ENCODE data around the gene SQSTM1.
"Not testable (repeated sequence)": the region's sequence is repeated elsewhere in the genome, so short reads cannot be mapped to it uniquely, and the experiment has no call there.

SQSTM1 gene

GRCh38 chr5:179832039-179832745 is 11.5 kb downstream of the SQSTM1 start:
- no peak overlapping the region for H3K4me3 ChIP-seq (ENCODE audit: low read length)
- no peak for DNase-seq (ENCODE audit: low read depth)
- no peaks in the 10 kb centered on the region for H3K9me3 ChIP-seq (ENCODE audit: control insufficient read depth, low read length)
- H3K9ac ChIP-seq (ENCODE audit: low read length), result no peak overlapping the region
- peaks cover 16% of the 10 kb centered on the region for H3K4me1 ChIP-seq (ENCODE audit: control insufficient read depth, insufficient read depth, low read length)
- H3K27me3 ChIP-seq (replicated peaks; ENCODE audit: control insufficient read depth, insufficient read depth, low read length), result no peaks in the 10 kb centered on the region
- peaks cover 90% of the 10 kb centered on the region for H3K36me3 ChIP-seq (ENCODE audit: control insufficient read depth, insufficient read depth, low read length, severe bottlenecking)

GRCh38 chr5:179833056-179833708 is 12.5 kb downstream of the SQSTM1 start:
- Histone ChIP-seq H3K27me3 (replicated peaks; ENCODE audit: control insufficient read depth, insufficient read depth, low read length) (no peaks in the 10 kb centered on the region), H3K9ac (ENCODE audit: low read length) (no peak overlapping the region), H3K4me1 (ENCODE audit: control insufficient read depth, insufficient read depth, low read length) (peaks cover 7% of the 10 kb centered on the region), H3K9me3 (ENCODE audit: control insufficient read depth, low read length) (no peaks in the 10 kb centered on the region), H3K36me3 (ENCODE audit: control insufficient read depth, insufficient read depth, low read length, severe bottlenecking) (peaks cover 90% of the 10 kb centered on the region), H3K4me3 (ENCODE audit: low read length) (no peak overlapping the region)
- DNase-seq (ENCODE audit: low read depth), result no peak

GRCh38 chr5:179833709-179834070 is 13.0 kb downstream of the SQSTM1 start:
- Histone ChIP-seq H3K4me1 (ENCODE audit: control insufficient read depth, insufficient read depth, low read length) (peaks cover 7% of the 10 kb centered on the region), H3K36me3 (ENCODE audit: control insufficient read depth, insufficient read depth, low read length, severe bottlenecking) (peaks cover 87% of the 10 kb centered on the region), H3K4me3 (ENCODE audit: low read length) (no peak overlapping the region), H3K9ac (ENCODE audit: low read length) (no peak overlapping the region), H3K27me3 (replicated peaks; ENCODE audit: control insufficient read depth, insufficient read depth, low read length) (no peaks in the 10 kb centered on the region), H3K9me3 (ENCODE audit: control insufficient read depth, low read length) (no peaks in the 10 kb centered on the region)
- no peak for DNase-seq (ENCODE audit: low read depth)

GRCh38 chr5:179834120-179834519 is 13.4 kb downstream of the SQSTM1 start:
- Histone ChIP-seq H3K4me3 (ENCODE audit: low read length) (no peak overlapping the region), H3K4me1 (ENCODE audit: control insufficient read depth, insufficient read depth, low read length) (peaks cover 4% of the 10 kb centered on the region), H3K27me3 (replicated peaks; ENCODE audit: control insufficient read depth, insufficient read depth, low read length) (no peaks in the 10 kb centered on the region), H3K9me3 (ENCODE audit: control insufficient read depth, low read length) (no peaks in the 10 kb centered on the region), H3K36me3 (ENCODE audit: control insufficient read depth, insufficient read depth, low read length, severe bottlenecking) (peaks cover 82% of the 10 kb centered on the region), H3K9ac (ENCODE audit: low read length) (no peak overlapping the region)
- no peak for DNase-seq (ENCODE audit: low read depth)

GRCh38 chr5:179834871-179835270 is 14.2 kb downstream of the SQSTM1 start:
- DNase-seq (ENCODE audit: low read depth); H3K9ac ChIP-seq (ENCODE audit: low read length); H3K27me3 ChIP-seq (replicated peaks; ENCODE audit: control insufficient read depth, insufficient read depth, low read length); H3K9me3 ChIP-seq (ENCODE audit: control insufficient read depth, low read length); H3K4me3 ChIP-seq (ENCODE audit: low read length); H3K4me1 ChIP-seq (ENCODE audit: control insufficient read depth, insufficient read depth, low read length): not testable (repeated sequence)
- peaks cover 75% of the 10 kb centered on the region for H3K36me3 ChIP-seq (ENCODE audit: control insufficient read depth, insufficient read depth, low read length, severe bottlenecking)

- H3K9ac ChIP-seq (ENCODE audit: low read length), result no peak overlapping the region
- peaks cover 3% of the 10 kb centered on the region for H3K4me1 ChIP-seq (ENCODE audit: control insufficient read depth, insufficient read depth, low read length)
- H3K9me3 ChIP-seq (ENCODE audit: control insufficient read depth, low read length), result no peaks in the 10 kb centered on the region
- peaks cover 59% of the 10 kb centered on the region for H3K36me3 ChIP-seq (ENCODE audit: control insufficient read depth, insufficient read depth, low read length, severe bottlenecking)
- no peak overlapping the region for H3K4me3 ChIP-seq (ENCODE audit: low read length)
- no peaks in the 10 kb centered on the region for H3K27me3 ChIP-seq (replicated peaks; ENCODE audit: control insufficient read depth, insufficient read depth, low read length)
- DNase-seq (ENCODE audit: low read depth), result no peak
Measured at GRCh38 chr5:179836225-179837019, 15.7 kb downstream of the SQSTM1 start.

GRCh38 chr5:179837076-179838011 is 16.6 kb downstream of the SQSTM1 start:
- H3K36me3 ChIP-seq (ENCODE audit: control insufficient read depth, insufficient read depth, low read length, severe bottlenecking), result peaks cover 50% of the 10 kb centered on the region
- H3K4me1 ChIP-seq (ENCODE audit: control insufficient read depth, insufficient read depth, low read length), result peaks cover 3% of the 10 kb centered on the region

GRCh38 chr5:179839328-179840256 is 18.9 kb downstream of the SQSTM1 start:
- H3K27me3 ChIP-seq (replicated peaks; ENCODE audit: control insufficient read depth, insufficient read depth, low read length), result no peaks in the 10 kb centered on the region
- H3K4me3 ChIP-seq (ENCODE audit: low read length), result no peak overlapping the region
- no peak for DNase-seq (ENCODE audit: low read depth)
- no peaks in the 10 kb centered on the region for H3K4me1 ChIP-seq (ENCODE audit: control insufficient read depth, insufficient read depth, low read length)
- peaks cover 5% of the 10 kb centered on the region for H3K9me3 ChIP-seq (ENCODE audit: control insufficient read depth, low read length)
- peaks cover 32% of the 10 kb centered on the region for H3K36me3 ChIP-seq (ENCODE audit: control insufficient read depth, insufficient read depth, low read length, severe bottlenecking)
- H3K9ac ChIP-seq (ENCODE audit: low read length), result no peak overlapping the region

More at GRCh38 chr5:179837076-179838011, 16.6 kb downstream of the SQSTM1 start:
- Histone ChIP-seq H3K27me3 (replicated peaks; ENCODE audit: control insufficient read depth, insufficient read depth, low read length) (no peaks in the 10 kb centered on the region), H3K4me3 (ENCODE audit: low read length) (no peak overlapping the region), H3K9ac (ENCODE audit: low read length) (no peak overlapping the region), H3K9me3 (ENCODE audit: control insufficient read depth, low read length) (no peaks in the 10 kb centered on the region)
- no peak for DNase-seq (ENCODE audit: low read depth)

- H3K36me3 ChIP-seq (ENCODE audit: control insufficient read depth, insufficient read depth, low read length, severe bottlenecking), result peaks cover 35% of the 10 kb centered on the region
- no peak overlapping the region for H3K9ac ChIP-seq (ENCODE audit: low read length)
- peaks cover 12% of the 10 kb centered on the region for H3K9me3 ChIP-seq (ENCODE audit: control insufficient read depth, low read length)
- H3K27me3 ChIP-seq (replicated peaks; ENCODE audit: control insufficient read depth, insufficient read depth, low read length), result no peaks in the 10 kb centered on the region
- no peaks in the 10 kb centered on the region for H3K4me1 ChIP-seq (ENCODE audit: control insufficient read depth, insufficient read depth, low read length)
- H3K4me3 ChIP-seq (ENCODE audit: low read length), result no peak overlapping the region
- no peak for DNase-seq (ENCODE audit: low read depth)
Measured at GRCh38 chr5:179840321-179840720, 19.6 kb downstream of the SQSTM1 start.

GRCh38 chr5:179840766-179841165 is 20.1 kb downstream of the SQSTM1 start:
- DNase-seq (ENCODE audit: low read depth), result no peak
- peaks cover 31% of the 10 kb centered on the region for H3K36me3 ChIP-seq (ENCODE audit: control insufficient read depth, insufficient read depth, low read length, severe bottlenecking)

More at GRCh38 chr5:179840766-179841165, 20.1 kb downstream of the SQSTM1 start:
- Histone ChIP-seq H3K27me3 (replicated peaks; ENCODE audit: control insufficient read depth, insufficient read depth, low read length) (no peaks in the 10 kb centered on the region), H3K4me3 (ENCODE audit: low read length) (no peak overlapping the region), H3K9me3 (ENCODE audit: control insufficient read depth, low read length) (peaks cover 12% of the 10 kb centered on the region), H3K9ac (ENCODE audit: low read length) (no peak overlapping the region), H3K4me1 (ENCODE audit: control insufficient read depth, insufficient read depth, low read length) (no peaks in the 10 kb centered on the region)

Measured in adipocyte (in vitro differentiated cells).